GM19025 (cell line): ENCODE results near the gene TBC1D3G.
"Not testable (repeated sequence)": the region's sequence is repeated elsewhere in the genome, so short reads cannot be mapped to it uniquely, and the experiment has no call there.

ENCODE experiments used
- ATAC-seq: cut with Tn5 transposase; IDR thresholded peaks from one replicate; pipeline ENCODE4 v1.9.1; 2021; ENCODE audit warnings: mild to moderate bottlenecking, low read depth, moderate library complexity; ENCODE audit not compliant: unreplicated experiment

TBC1D3G gene

GRCh38 chr17:36323584-36323983 lies at the start of gene TBC1D3G:
Gene TBC1D3G, plus strand, starts transcription at chr17:36323884. Its CDS starts 1,528 bp downstream, at chr17:36325412.
- not testable (repeated sequence) for ATAC-seq

GRCh38 chr17:36283256-36283655 lies 40.4 kb upstream of the TBC1D3G start:
- not testable (repeated sequence) for ATAC-seq

- not testable (repeated sequence) for ATAC-seq
Observed at GRCh38 chr17:36284219-36284618, 39.5 kb upstream of the TBC1D3G start.

DNA sequence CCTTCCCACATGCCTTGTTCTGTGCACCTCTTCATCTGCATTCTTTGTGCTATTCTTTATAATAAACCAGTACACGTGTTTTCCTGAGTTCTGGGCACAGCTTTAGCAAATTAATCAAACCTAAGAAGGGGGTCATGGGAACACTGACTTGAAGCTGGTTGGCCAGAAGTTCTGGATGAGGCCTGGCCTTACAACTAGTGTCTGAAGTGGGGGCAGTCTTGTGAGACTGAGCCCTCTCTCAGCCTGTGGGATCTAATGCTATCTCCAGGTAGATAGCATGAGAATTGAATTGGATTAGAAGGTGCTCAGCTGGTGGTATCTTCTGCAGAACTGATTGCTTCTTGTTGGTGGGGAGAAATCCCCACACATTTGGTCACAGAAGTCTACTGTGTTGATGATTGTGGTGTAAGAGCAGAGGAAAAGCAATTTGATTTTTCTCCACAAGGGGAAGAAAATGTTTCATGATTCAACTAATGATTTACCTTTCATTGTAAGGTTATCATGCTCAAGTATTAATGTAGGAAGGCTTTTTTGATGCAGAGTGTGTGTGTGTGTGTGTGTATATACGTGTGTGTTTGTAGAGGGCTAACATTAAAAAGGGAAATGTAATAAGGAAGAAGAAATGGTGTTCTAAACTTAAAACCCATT lies 33.6 kb upstream of the TBC1D3G start:
- not testable (repeated sequence) for ATAC-seq

GRCh38 chr17:36295161-36295560 lies 28.5 kb upstream of the TBC1D3G start:
- ATAC-seq, result not testable (repeated sequence)

DNA sequence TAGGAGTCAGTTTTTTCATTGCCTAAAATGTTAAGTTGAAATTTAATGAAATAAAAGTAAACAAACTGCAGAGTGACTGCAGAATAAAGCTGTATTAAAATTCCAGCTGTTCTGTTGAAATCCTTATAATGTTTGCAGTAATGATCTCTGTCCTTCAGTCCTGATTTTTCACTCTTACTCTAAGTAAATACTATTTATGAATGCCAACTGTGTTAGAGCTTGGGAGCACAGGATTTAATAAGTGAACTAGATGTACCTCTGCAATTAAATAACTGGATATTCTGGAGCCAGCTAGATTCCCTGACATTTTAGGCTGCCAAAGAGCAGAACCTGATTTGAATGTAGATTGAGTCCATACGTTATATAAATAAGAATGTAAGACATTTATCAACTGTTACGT lies 7.9 kb upstream of the TBC1D3G start:
- not testable (repeated sequence) for ATAC-seq

GRCh38 chr17:36362496-36362895 lies 38.8 kb downstream of the TBC1D3G start:
- ATAC-seq, result not testable (repeated sequence)

GRCh38 chr17:36375938-36376337 lies 52.3 kb downstream of the TBC1D3G start:
- ATAC-seq, result not testable (repeated sequence)
